ENCODE measurements around the gene AOPEP.

DNA sequence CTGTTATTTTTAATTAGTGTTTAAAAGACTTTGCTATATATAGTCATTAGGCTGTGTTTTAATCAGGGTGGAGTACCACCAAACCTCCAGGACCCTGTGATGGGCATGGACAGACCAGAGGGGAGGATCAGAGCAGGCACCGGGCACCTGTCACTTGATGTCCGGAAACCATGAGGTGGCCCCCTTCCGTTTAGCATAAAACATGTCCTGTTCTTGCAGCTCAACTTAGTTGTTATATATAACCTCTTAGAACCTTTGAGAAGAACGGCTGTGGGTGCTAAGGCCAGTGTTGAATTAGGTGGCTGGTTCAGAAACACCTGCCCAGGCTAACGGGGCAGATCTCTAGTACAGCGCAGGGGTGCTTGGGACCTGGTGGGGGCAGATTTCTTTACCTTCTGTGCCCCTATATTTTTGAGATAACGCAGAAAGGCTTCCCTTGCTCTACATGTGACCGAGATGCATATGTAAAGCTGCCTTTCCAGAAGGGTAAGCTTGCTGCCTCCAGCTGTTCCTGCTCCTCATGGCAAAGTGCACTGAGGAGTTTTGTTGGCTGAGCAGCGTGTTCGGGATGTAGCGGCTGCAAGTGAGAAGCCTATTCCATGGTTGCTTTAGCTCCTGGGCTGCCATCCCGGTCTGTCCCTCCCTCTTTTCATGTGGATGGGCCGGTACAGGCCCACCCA lies 335.6 kb downstream of the AOPEP start:
- no peak for TF ChIP-seq CEBPB (IDR thresholded peaks at IDR 0.05; ENCODE audit: borderline replicate concordance, low read depth, low read length)
- TF ChIP-seq, protein P1, sequence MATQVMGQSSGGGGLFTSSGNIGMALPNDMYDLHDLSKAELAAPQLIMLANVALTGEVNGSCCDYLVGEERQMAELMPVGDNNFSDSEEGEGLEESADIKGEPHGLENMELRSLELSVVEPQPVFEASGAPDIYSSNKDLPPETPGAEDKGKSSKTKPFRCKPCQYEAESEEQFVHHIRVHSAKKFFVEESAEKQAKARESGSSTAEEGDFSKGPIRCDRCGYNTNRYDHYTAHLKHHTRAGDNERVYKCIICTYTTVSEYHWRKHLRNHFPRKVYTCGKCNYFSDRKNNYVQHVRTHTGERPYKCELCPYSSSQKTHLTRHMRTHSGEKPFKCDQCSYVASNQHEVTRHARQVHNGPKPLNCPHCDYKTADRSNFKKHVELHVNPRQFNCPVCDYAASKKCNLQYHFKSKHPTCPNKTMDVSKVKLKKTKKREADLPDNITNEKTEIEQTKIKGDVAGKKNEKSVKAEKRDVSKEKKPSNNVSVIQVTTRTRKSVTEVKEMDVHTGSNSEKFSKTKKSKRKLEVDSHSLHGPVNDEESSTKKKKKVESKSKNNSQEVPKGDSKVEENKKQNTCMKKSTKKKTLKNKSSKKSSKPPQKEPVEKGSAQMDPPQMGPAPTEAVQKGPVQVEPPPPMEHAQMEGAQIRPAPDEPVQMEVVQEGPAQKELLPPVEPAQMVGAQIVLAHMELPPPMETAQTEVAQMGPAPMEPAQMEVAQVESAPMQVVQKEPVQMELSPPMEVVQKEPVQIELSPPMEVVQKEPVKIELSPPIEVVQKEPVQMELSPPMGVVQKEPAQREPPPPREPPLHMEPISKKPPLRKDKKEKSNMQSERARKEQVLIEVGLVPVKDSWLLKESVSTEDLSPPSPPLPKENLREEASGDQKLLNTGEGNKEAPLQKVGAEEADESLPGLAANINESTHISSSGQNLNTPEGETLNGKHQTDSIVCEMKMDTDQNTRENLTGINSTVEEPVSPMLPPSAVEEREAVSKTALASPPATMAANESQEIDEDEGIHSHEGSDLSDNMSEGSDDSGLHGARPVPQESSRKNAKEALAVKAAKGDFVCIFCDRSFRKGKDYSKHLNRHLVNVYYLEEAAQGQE (IDR thresholded peaks at IDR 0.05; ENCODE audit: borderline replicate concordance in 1 of 2, low read depth in 1 of 2, low read length in 2 of 2), result no peak
